ENCODE measurements around the gene CUX1.
A peak's percentile ranks its signal among the peaks of the same experiment; 100 is the strongest.

CUX1 gene

GRCh38 chr7:102061354-102061945 lies 244.0 kb downstream of the CUX1 start:
- H3K36me3 ChIP-seq (ENCODE audit: insufficient read depth, low read length), result no peaks in the 10 kb centered on the region
- H3K79me2 ChIP-seq (ENCODE audit: control insufficient read depth, insufficient read depth, low read length, unreplicated experiment), result no peaks in the 10 kb centered on the region
- no peak overlapping the region for H3K4me3 ChIP-seq (ENCODE audit: low read depth, low read length)
- no peak overlapping the region for H3K27ac ChIP-seq (ENCODE audit: low read depth, low read length)
- H3K27me3 ChIP-seq (ENCODE audit: insufficient read depth, low read length), result no peaks in the 10 kb centered on the region
- no peak overlapping the region for H2AFZ ChIP-seq (ENCODE audit: low read length, unreplicated experiment)
- peaks cover 13% of the 10 kb centered on the region for H3K4me1 ChIP-seq (ENCODE audit: control insufficient read depth, insufficient read depth, low read length, unreplicated experiment)

- Histone ChIP-seq H3K36me3 (ENCODE audit: insufficient read depth, low read length) (no peaks in the 10 kb centered on the region), H3K4me1 (ENCODE audit: control insufficient read depth, insufficient read depth, low read length, unreplicated experiment) (peaks cover 13% of the 10 kb centered on the region), H3K27me3 (ENCODE audit: insufficient read depth, low read length) (no peaks in the 10 kb centered on the region), H3K4me3 (ENCODE audit: low read depth, low read length) (no peak overlapping the region), H2AFZ (ENCODE audit: low read length, unreplicated experiment) (no peak overlapping the region), H3K27ac (ENCODE audit: low read depth, low read length) (no peak overlapping the region), H3K79me2 (ENCODE audit: control insufficient read depth, insufficient read depth, low read length, unreplicated experiment) (no peaks in the 10 kb centered on the region)
These were observed 244.6 kb downstream of the CUX1 start for GRCh38 chr7:102061981-102062390.

GRCh38 chr7:102063690-102064180 lies 246.3 kb downstream of the CUX1 start:
- 0 out of 2 replicates have a peak overlapping the region, but pooled peaks have one; percentile 6 for H3K27ac ChIP-seq (ENCODE audit: low read depth, low read length)
- no peak overlapping the region for H2AFZ ChIP-seq (ENCODE audit: low read length, unreplicated experiment)
- no peaks in the 10 kb centered on the region for H3K36me3 ChIP-seq (ENCODE audit: insufficient read depth, low read length)
- peaks cover 13% of the 10 kb centered on the region for H3K4me1 ChIP-seq (ENCODE audit: control insufficient read depth, insufficient read depth, low read length, unreplicated experiment)
- no peaks in the 10 kb centered on the region for H3K27me3 ChIP-seq (ENCODE audit: insufficient read depth, low read length)
- no peak overlapping the region for H3K4me3 ChIP-seq (ENCODE audit: low read depth, low read length)
- no peaks in the 10 kb centered on the region for H3K79me2 ChIP-seq (ENCODE audit: control insufficient read depth, insufficient read depth, low read length, unreplicated experiment)

GRCh38 chr7:102064361-102065025 lies 247.1 kb downstream of the CUX1 start:
- H3K79me2 ChIP-seq (ENCODE audit: control insufficient read depth, insufficient read depth, low read length, unreplicated experiment), result no peaks in the 10 kb centered on the region
- no peak overlapping the region for H2AFZ ChIP-seq (ENCODE audit: low read length, unreplicated experiment)
- H3K4me3 ChIP-seq (ENCODE audit: low read depth, low read length), result no peak overlapping the region
- H3K4me1 ChIP-seq (ENCODE audit: control insufficient read depth, insufficient read depth, low read length, unreplicated experiment), result peaks cover 13% of the 10 kb centered on the region
- H3K27me3 ChIP-seq (ENCODE audit: insufficient read depth, low read length), result no peaks in the 10 kb centered on the region
- 0 out of 2 replicates have a peak overlapping the region, but pooled peaks have one; percentile 6 for H3K27ac ChIP-seq (ENCODE audit: low read depth, low read length)
- no peaks in the 10 kb centered on the region for H3K36me3 ChIP-seq (ENCODE audit: insufficient read depth, low read length)

- H3K4me1 ChIP-seq (ENCODE audit: control insufficient read depth, insufficient read depth, low read length, unreplicated experiment), result peaks cover 13% of the 10 kb centered on the region
- no peak overlapping the region for H3K27ac ChIP-seq (ENCODE audit: low read depth, low read length)
- H3K36me3 ChIP-seq (ENCODE audit: insufficient read depth, low read length), result no peaks in the 10 kb centered on the region; the same call in 1 of the 2 replicates
- H3K27me3 ChIP-seq (ENCODE audit: insufficient read depth, low read length), result no peaks in the 10 kb centered on the region
- H3K4me3 ChIP-seq (ENCODE audit: low read depth, low read length), result no peak overlapping the region
- no peak overlapping the region for H2AFZ ChIP-seq (ENCODE audit: low read length, unreplicated experiment)
- H3K79me2 ChIP-seq (ENCODE audit: control insufficient read depth, insufficient read depth, low read length, unreplicated experiment), result no peaks in the 10 kb centered on the region
These were observed 247.8 kb downstream of the CUX1 start for GRCh38 chr7:102065226-102065625.

- H3K4me3 ChIP-seq (ENCODE audit: low read depth, low read length), result no peak overlapping the region
- H3K79me2 ChIP-seq (ENCODE audit: control insufficient read depth, insufficient read depth, low read length, unreplicated experiment), result no peaks in the 10 kb centered on the region
- H3K36me3 ChIP-seq (ENCODE audit: insufficient read depth, low read length), result peaks cover 5% of the 10 kb centered on the region
- no peak overlapping the region for H3K27ac ChIP-seq (ENCODE audit: low read depth, low read length)
- peaks cover 13% of the 10 kb centered on the region for H3K4me1 ChIP-seq (ENCODE audit: control insufficient read depth, insufficient read depth, low read length, unreplicated experiment)
- no peak overlapping the region for H2AFZ ChIP-seq (ENCODE audit: low read length, unreplicated experiment)
- no peaks in the 10 kb centered on the region for H3K27me3 ChIP-seq (ENCODE audit: insufficient read depth, low read length)
These were observed 249.1 kb downstream of the CUX1 start for GRCh38 chr7:102066476-102066875.

GRCh38 chr7:102068846-102069245 lies 251.4 kb downstream of the CUX1 start:
- no peaks in the 10 kb centered on the region for H3K27me3 ChIP-seq (ENCODE audit: insufficient read depth, low read length)
- H3K79me2 ChIP-seq (ENCODE audit: control insufficient read depth, insufficient read depth, low read length, unreplicated experiment), result no peaks in the 10 kb centered on the region
- H3K27ac ChIP-seq (ENCODE audit: low read depth, low read length), result no peak overlapping the region
- H3K36me3 ChIP-seq (ENCODE audit: insufficient read depth, low read length), result peaks cover 17% of the 10 kb centered on the region
- H3K4me1 ChIP-seq (ENCODE audit: control insufficient read depth, insufficient read depth, low read length, unreplicated experiment), result peaks cover 8% of the 10 kb centered on the region
- no peak overlapping the region for H2AFZ ChIP-seq (ENCODE audit: low read length, unreplicated experiment)
- no peak overlapping the region for H3K4me3 ChIP-seq (ENCODE audit: low read depth, low read length)

GRCh38 chr7:102069931-102070629 lies 252.7 kb downstream of the CUX1 start:
- no peaks in the 10 kb centered on the region for H3K79me2 ChIP-seq (ENCODE audit: control insufficient read depth, insufficient read depth, low read length, unreplicated experiment)
- H3K27me3 ChIP-seq (ENCODE audit: insufficient read depth, low read length), result no peaks in the 10 kb centered on the region
- no peaks in the 10 kb centered on the region for H3K4me1 ChIP-seq (ENCODE audit: control insufficient read depth, insufficient read depth, low read length, unreplicated experiment)
- no peak overlapping the region for H3K4me3 ChIP-seq (ENCODE audit: low read depth, low read length)
- H3K36me3 ChIP-seq (ENCODE audit: insufficient read depth, low read length), result peaks cover 17% of the 10 kb centered on the region
- H2AFZ ChIP-seq (ENCODE audit: low read length, unreplicated experiment), result no peak overlapping the region
- no peak overlapping the region for H3K27ac ChIP-seq (ENCODE audit: low read depth, low read length)

- H3K36me3 ChIP-seq (ENCODE audit: insufficient read depth, low read length), result peaks cover 17% of the 10 kb centered on the region
- no peaks in the 10 kb centered on the region for H3K79me2 ChIP-seq (ENCODE audit: control insufficient read depth, insufficient read depth, low read length, unreplicated experiment)
- H3K27me3 ChIP-seq (ENCODE audit: insufficient read depth, low read length), result no peaks in the 10 kb centered on the region
- H3K27ac ChIP-seq (ENCODE audit: low read depth, low read length), result no peak overlapping the region
- H3K4me3 ChIP-seq (ENCODE audit: low read depth, low read length), result no peak overlapping the region
- no peaks in the 10 kb centered on the region for H3K4me1 ChIP-seq (ENCODE audit: control insufficient read depth, insufficient read depth, low read length, unreplicated experiment)
- H2AFZ ChIP-seq (ENCODE audit: low read length, unreplicated experiment), result no peak overlapping the region
These were observed 254.6 kb downstream of the CUX1 start for GRCh38 chr7:102072003-102072402.

GRCh38 chr7:102072636-102073209 lies 255.3 kb downstream of the CUX1 start:
- no peaks in the 10 kb centered on the region for H3K79me2 ChIP-seq (ENCODE audit: control insufficient read depth, insufficient read depth, low read length, unreplicated experiment)
- no peaks in the 10 kb centered on the region for H3K27me3 ChIP-seq (ENCODE audit: insufficient read depth, low read length)
- H3K4me3 ChIP-seq (ENCODE audit: low read depth, low read length), result no peak overlapping the region
- H3K36me3 ChIP-seq (ENCODE audit: insufficient read depth, low read length), result peaks cover 17% of the 10 kb centered on the region
- no peak overlapping the region for H3K27ac ChIP-seq (ENCODE audit: low read depth, low read length)
- H2AFZ ChIP-seq (ENCODE audit: low read length, unreplicated experiment), result no peak overlapping the region
- no peaks in the 10 kb centered on the region for H3K4me1 ChIP-seq (ENCODE audit: control insufficient read depth, insufficient read depth, low read length, unreplicated experiment)
